Non-pigmented ciliary epithelial cell (primary cell): ENCODE results near the gene CBFA2T2.
"Not testable (repeated sequence)": the region's sequence is repeated elsewhere in the genome, so short reads cannot be mapped to it uniquely, and the experiment has no call there.

Source experiments
- DNase-seq: peaks from one replicate; pipeline ENCODE4 v3.0.0-alpha.2; 2010; ENCODE audit warnings: low read depth

The CBFA2T2 gene

DNA sequence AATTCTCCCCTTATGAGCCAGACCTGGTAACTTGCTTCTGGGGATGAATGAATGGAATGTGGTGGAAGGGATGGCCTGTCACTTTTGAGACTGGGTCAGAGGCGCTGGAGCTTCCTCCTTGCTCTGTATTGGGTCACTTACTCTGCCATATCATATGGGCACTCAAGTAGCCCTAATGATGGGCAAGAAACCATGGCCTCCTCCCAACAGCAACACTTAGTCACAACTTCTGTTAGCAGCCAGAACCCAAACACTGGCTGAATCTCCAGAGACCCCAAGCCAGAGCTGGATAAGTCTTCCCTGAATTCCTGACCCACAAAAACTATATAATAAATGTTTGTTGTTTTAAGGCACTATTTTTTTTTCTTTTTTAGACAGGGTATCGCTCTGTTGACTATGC, 190.8 kb downstream of the CBFA2T2 start:
- no peak for DNase-seq

DNA sequence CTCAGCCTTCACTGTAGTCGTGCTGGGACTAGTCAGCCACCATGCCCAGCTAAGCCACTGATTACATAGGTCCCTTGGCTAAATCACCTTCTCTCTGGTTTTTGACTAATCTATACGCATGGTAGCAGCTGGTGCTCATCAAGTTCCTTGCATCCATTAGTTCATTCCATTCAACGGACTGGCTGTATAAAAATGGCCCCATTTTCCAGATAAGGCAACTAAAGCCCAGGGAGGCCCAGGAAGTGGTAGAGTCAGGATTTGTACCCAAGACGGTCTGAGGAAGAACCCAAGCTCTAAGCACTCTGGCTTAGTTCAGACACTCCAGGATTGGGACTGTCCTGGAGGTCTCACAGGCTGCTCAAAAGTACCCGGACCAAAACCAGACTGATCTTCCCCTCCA, 191.4 kb downstream of the CBFA2T2 start:
- no peak for DNase-seq

DNA sequence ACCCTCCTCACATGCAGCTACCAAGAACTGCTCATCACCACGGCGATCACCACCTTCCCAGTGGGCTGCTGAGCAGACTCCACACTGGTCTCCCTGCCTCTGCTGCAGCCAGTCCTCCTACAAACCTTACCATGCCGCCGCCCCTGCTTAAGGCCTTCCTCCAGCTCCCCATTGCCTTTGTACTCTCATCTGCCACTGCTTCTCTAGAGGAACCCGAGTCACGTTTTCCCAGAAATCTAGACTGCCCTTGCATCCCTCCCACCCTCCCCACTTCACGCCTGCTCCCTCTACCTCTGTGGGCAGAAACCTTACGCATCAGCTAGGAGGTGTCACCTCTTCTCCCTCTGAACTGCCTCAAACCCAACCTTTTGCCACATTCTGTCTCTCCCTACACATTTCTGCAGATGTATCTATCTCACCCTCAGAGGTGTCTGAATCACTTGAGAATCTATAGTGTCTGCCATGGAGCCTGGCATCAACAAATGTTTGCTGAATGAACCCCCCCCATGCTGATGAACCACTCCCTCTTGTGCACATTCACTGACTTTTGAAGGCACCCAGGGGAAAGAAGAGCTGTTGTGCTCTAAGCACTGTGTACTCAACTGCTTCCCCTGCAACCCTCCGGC, 191.9 kb downstream of the CBFA2T2 start:
- DNase-seq, result no peak

DNA sequence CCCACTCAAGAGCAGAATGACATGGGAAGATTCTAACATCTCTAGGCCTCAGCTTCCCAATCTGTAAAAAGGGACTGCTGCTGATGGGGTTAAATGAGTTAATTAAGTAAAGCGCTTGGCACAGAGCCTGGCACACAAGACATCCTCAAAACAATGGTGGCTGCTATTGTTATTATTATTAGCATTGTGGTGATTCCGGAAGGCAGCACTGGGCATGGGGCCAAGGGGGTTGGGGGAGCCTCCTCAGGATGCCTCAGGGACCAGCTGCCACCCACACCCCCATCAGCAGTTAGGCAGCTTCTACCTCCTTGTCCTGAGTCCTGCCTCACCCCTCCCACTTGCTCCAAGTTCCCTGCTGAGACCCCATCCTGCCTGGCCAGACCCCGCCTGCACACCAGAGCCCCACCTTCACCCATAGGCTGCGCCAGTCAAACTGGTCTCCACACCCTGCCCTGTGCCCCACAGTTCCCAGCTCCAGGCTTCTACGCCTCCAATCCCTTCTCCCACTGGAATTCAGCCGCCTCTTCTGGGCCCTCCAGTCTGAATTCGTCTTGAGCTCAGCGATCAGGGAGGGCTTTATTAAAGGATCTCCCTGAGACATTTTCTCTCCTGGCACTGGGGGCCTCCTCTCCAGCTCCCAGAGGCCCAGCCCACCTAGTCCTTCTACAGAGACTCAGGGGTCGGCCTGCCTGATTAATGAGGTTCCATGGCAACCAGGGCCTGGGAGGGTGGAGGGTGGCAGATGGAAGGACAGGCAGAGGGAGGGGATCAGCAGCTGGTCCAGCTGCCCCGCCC, 194.8 kb downstream of the CBFA2T2 start:
- no peak for DNase-seq

- no peak for DNase-seq
These were observed 195.6 kb downstream of the CBFA2T2 start for GRCh38 chr20:33685328-33686099.

DNA sequence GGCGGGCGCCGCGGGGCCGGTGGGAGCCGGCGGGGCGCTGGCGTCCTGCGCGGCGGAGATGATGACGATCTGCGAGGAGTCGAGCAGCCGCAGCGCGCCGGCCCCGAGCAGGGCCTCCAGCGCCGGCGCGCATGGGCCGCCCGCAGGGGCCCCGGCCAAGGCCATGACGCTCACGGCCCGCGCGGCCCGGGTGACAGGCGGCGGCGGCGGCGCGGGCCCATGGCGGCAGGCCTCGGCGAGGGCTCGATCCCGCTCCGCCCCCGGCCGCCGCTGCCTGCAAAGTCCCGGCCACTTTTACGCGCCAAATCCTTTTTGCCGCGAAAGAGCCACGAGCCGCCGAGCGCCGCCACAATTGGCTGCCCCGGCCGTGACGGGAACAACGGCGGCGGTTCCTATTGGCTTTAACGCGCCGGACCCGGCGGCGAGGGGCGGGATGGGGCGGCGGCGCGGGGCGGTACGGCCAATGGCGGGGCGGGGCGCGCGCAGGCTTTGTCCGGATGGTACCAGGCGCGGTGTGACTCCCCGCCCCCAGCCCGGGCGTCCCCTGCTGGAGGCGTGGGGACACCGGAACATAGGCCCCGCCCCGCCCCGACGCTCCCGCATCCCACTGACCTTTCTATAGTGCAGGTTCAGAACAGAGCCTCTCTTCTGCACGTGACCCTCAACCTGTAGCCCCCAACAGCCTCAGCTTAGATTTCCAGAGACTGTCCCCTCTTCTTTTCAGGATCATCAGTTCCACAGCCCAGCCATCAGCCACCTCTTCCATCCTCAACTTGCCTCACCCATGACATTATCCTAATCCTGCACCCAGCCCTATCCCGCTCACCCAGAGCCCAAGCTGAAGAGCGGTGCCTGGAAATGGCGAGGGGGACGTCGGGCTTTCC, 196.4 kb downstream of the CBFA2T2 start, which contains the start of gene E2F1:
Gene E2F1 (minus strand): TSS at position 286 of the 884 bp plus-strand sequence. CDS start 121 bp downstream, at position 165.
- DNase-seq, result no peak

- DNase-seq, result no peak
These were observed 197.1 kb downstream of the CBFA2T2 start for GRCh38 chr20:33686984-33687366.

- DNase-seq, result no peak
These were observed 197.5 kb downstream of the CBFA2T2 start for GRCh38 chr20:33687370-33687915.

GRCh38 chr20:33687993-33688937, 198.4 kb downstream of the CBFA2T2 start:
- no peak for DNase-seq

DNA sequence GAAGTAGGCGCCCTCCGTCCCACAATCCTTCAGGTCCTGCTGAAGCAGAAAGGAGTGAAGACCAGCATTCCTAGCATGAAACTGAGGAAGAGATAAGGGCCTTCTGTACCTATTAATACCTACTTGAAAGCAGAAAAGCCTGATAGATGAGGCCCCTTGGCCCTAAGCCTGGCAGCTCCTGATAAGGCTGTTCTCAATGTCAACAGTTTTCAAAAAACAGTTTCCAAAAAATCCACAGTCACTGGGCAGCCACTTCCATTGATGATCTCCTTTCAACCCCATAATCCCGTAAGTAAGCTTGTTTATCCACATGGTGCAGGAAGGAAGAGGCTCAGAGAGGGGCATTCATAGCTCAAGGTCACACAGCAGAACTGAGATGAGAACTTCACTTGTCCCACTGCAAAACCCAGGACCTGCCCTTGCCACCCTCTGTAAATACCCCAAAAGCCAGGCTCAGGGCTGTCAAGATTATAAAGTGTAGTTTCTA, 199.1 kb downstream of the CBFA2T2 start:
- DNase-seq, result no peak

DNA sequence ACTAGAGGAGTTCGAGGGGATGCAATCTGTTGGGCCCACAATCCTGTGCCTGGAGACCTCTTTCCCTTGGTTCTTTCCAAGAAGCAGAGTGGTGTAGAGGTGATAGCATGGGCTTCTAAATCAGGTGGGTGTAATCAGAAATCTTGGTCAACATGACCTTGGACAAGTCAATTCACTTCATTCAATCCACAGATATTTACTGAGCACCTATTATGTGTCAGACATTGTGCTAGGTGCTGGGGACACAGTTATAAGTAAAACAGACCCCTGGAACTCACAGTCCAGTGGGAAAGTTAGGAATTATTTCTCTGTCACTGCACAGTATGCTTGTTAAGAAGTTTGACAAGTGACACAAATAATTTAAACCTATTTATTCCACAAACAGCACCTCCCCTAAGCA, 199.6 kb downstream of the CBFA2T2 start:
- DNase-seq, result no peak

GRCh38 chr20:33689973-33690372, 200.1 kb downstream of the CBFA2T2 start:
- peak; percentile 31 for DNase-seq

DNA sequence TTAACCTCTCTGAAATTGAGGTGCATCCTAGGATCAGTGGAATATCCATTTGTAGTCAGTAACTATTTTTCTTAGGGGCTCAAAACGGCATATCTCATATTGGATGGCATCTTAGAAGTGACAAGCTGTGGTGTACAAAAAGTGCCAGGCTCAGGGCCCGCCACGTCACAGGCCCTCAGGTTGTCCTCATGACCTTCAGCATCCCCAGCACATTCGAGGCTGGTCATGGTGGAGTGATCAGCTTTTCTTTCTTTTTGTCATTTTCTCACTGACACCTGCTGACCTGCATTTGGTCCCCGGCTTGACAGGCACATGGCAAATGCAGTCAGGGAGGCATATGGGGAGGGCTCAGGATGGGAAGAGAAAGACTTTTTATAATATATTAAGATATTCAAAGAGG, 203.4 kb downstream of the CBFA2T2 start:
- no peak for DNase-seq

DNA sequence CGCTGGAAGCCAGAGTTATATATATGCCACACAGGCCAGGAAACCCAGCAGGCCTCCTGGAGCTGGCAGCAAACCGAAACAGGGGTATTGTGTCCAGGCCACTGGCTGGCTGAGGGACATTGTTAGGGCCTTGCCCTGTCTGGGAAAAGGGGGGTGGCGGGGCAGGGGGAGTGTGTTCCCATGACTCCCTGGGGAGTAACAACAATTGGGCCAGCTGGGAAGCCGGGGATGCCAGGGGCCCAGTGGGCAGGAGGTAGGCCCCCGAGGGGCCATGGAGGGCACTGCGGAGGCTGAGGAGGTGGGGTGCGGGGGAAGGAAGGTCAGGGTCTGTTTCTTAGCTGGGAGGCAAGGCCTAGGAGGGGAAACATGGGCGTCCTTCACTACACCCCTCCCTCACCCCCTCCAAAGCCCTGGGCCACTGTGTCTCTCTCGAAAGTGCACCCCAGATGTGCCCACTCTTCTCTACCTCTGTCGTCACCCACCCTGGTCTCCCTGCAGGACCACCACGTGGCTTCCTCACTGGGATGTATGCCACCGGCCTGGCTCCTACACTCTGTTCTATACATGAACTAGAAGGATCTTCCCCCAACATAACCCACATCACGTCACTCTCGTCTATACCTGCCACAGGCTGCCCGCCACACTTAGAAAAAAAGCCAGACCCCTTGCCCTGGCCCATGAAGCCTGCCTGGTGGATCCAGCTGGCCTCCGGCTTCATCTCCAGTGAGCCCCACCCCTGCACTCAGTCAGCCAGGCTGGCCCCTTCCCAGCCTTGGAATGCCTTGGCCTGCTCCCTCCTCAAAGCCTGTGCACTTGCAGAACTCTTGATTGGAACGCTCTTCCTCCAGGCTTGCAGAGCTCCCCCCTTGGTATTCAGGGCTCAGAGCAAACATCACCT, 204.1 kb downstream of the CBFA2T2 start:
- DNase-seq, result no peak

DNA sequence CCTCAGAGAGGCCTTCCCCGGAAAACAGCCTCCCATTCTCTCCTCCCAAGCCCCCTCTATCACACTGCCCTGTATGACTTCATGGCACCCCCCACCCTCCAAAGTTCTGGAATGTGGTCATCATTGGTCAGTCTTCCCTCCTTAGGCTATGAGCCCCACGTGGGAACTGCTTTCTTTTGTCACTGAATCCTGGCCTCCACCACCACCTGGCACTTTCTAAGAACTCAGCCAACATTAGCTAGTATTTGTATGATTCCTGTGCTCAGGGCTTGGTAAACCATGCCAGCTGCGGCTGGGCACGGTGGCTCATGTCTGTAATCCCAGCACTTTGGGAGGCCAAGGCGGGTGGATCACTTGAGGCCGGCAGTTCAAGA, 204.7 kb downstream of the CBFA2T2 start:
- no peak for DNase-seq

DNA sequence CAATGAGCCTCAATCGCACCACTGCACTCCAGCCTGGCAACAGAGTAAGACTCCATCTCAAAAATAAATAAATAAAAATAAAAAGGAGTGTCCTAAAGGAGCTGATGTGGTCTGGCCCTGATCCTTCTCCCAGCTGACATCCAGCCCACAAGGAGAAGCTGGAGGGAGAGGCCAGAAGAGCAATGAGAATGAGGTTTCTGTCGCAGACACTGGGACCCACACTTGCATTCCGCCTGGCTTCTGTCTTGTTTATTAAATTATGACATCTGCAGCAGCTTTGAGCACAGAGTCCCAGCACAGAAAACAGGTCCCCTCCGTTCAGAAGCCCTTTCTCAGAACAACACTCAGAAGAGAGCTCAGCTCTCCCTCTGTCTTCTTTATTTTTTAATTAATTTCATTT, 206.6 kb downstream of the CBFA2T2 start:
- no peak for DNase-seq

GRCh38 chr20:33697129-33697528, 207.2 kb downstream of the CBFA2T2 start:
- no peak for DNase-seq

DNA sequence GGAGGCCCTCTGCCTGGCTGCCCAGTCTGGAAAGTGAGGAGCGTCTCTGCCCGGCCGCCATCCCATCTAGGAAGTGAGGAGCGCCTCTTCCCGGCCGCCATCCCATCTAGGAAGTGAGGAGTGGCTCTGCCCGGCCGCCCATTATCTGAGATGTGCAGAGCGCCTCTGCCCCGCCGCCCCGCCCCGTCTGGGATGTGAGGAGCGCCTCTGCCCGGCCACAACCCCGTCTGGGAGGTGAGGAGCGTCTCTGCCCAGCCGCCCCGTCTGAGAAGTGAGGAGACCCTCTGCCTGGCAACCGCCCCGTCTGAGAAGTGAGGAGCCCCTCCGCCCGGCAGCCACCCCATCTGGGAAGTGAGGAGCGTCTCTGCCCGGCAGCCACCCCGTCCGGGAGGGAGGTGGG, 209.1 kb downstream of the CBFA2T2 start:
- not testable (repeated sequence) for DNase-seq
